ENCODE measurements around the gene GNAT1.

DNA sequence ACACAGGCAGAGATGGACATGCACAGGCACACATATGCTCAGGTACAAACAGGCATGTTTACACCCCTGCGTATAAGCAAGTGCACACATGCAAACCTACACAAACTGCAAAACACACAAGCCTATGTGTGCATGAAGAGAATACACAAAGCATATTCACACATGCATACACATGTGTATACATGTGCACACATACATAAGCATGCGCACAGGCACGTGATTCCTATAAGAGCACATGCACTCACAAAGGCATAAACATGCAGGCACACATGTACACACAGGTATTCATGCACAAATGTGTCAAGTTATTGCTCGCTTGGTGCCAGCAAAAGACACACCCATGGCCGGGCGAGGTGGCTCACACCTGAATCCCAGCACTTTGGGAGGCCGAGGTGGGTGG, 1.4 kb upstream of the GNAT1 start:
- TF ChIP-seq JUN (CRISPR knock-in tag; IDR thresholded peaks at IDR 0.05) (no peak), CREM (CRISPR knock-in tag; IDR thresholded peaks at IDR 0.05) (no peak), MAX (CRISPR knock-in tag; IDR thresholded peaks at IDR 0.05) (no peak)
- TF ChIP-seq, protein P1, sequence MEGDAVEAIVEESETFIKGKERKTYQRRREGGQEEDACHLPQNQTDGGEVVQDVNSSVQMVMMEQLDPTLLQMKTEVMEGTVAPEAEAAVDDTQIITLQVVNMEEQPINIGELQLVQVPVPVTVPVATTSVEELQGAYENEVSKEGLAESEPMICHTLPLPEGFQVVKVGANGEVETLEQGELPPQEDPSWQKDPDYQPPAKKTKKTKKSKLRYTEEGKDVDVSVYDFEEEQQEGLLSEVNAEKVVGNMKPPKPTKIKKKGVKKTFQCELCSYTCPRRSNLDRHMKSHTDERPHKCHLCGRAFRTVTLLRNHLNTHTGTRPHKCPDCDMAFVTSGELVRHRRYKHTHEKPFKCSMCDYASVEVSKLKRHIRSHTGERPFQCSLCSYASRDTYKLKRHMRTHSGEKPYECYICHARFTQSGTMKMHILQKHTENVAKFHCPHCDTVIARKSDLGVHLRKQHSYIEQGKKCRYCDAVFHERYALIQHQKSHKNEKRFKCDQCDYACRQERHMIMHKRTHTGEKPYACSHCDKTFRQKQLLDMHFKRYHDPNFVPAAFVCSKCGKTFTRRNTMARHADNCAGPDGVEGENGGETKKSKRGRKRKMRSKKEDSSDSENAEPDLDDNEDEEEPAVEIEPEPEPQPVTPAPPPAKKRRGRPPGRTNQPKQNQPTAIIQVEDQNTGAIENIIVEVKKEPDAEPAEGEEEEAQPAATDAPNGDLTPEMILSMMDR (IDR thresholded peaks at IDR 0.05) = no peak
- TF ChIP-seq, protein P2, sequence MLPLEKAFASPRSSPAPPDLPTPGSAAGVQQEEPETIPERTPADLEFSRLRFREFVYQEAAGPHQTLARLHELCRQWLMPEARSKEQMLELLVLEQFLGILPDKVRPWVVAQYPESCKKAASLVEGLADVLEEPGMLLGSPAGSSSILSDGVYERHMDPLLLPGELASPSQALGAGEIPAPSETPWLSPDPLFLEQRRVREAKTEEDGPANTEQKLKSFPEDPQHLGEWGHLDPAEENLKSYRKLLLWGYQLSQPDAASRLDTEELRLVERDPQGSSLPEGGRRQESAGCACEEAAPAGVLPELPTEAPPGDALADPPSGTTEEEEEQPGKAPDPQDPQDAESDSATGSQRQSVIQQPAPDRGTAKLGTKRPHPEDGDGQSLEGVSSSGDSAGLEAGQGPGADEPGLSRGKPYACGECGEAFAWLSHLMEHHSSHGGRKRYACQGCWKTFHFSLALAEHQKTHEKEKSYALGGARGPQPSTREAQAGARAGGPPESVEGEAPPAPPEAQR (CRISPR knock-in tag; IDR thresholded peaks at IDR 0.05) = no peak
